Muscle layer of duodenum (tissue), 2 donors: ENCODE measurements around the gene ZC3H4.

ENCODE experiments used
- H3K27ac ChIP-seq: one replicate; pipeline ENCODE4 v1.7.0; 2013; ENCODE audit warnings: mild to moderate bottlenecking, low read length
- H3K27me3 ChIP-seq: one replicate; pipeline ENCODE4 v1.7.0; 2013; ENCODE audit warnings: low read depth, mild to moderate bottlenecking, control low read depth, low read length
- H3K36me3 ChIP-seq, 2 donors: one replicate each; pipeline ENCODE4 v1.7.0; 2013; ENCODE audit warnings: low read length in 2 of 2, control low read depth in 1 of 2, mild to moderate bottlenecking in 1 of 2; ENCODE audit not compliant: insufficient read depth in 2 of 2, control insufficient read depth in 1 of 2
- H3K4me1 ChIP-seq, 2 donors: one replicate each; pipeline ENCODE4 v1.7.0; 2013; ENCODE audit warnings: low read length in 2 of 2, mild to moderate bottlenecking in 2 of 2, control low read depth in 1 of 2, moderate library complexity in 1 of 2; ENCODE audit not compliant: insufficient read depth in 2 of 2, control insufficient read depth in 1 of 2
- H3K4me3 ChIP-seq, 2 donors: one replicate each; pipeline ENCODE4 v1.7.0; 2013; ENCODE audit warnings: low read length in 2 of 2, low read depth in 1 of 2, mild to moderate bottlenecking in 1 of 2
- H3K9me3 ChIP-seq, 2 donors: one replicate each; pipeline ENCODE4 v1.7.0; 2013; ENCODE audit warnings: low read length in 2 of 2, control low read depth in 1 of 2, mild to moderate bottlenecking in 1 of 2; ENCODE audit not compliant: control insufficient read depth in 1 of 2
- donor health status: healthy.

ZC3H4 gene

GRCh38 chr19:47112997-47113849, at the start of gene ZC3H4:
Gene ZC3H4 (minus strand): TSS chr19:47113776. CDS start chr19:47112584, 1,192 bp downstream.
- Histone ChIP-seq H3K9me3 (no peaks in the 10 kb centered on the region), H3K36me3 (peaks cover 0 to 27% of the 10 kb centered on the region in 2 donors), H3K27ac (peak within 1 kb of the TSS; percentile 100), H3K4me3 (peak within 1 kb of the TSS; percentile 94 to 96), H3K27me3 (no peaks in the 10 kb centered on the region), H3K4me1 (peaks cover 12 to 19% of the 10 kb centered on the region in 2 donors)

- Histone ChIP-seq H3K9me3 (no peaks in the 10 kb centered on the region), H3K27ac (no peak overlapping the region), H3K36me3 (peaks cover 4 to 13% of the 10 kb centered on the region in 2 donors), H3K4me1 (peaks cover 20 to 23% of the 10 kb centered on the region in 2 donors), H3K27me3 (no peaks in the 10 kb centered on the region), H3K4me3 (no peak overlapping the region)
These were observed 48.4 kb upstream of the ZC3H4 start for GRCh38 chr19:47161876-47162489.

GRCh38 chr19:47158879-47159503, 45.4 kb upstream of the ZC3H4 start:
- Histone ChIP-seq H3K4me1 (peaks cover 25 to 42% of the 10 kb centered on the region in 2 donors), H3K9me3 (no peaks in the 10 kb centered on the region), H3K36me3 (peaks cover 0 to 6% of the 10 kb centered on the region in 2 donors)

GRCh38 chr19:47158367-47158791, 44.8 kb upstream of the ZC3H4 start:
- peak overlapping the region; percentile 85 for H3K27ac ChIP-seq
- H3K9me3 ChIP-seq = no peaks in the 10 kb centered on the region
- peaks cover 25 to 42% of the 10 kb centered on the region in 2 donors for H3K4me1 ChIP-seq
- H3K4me3 ChIP-seq = peak overlapping the region in 1 of 2 donors; percentile 23
- H3K27me3 ChIP-seq = no peaks in the 10 kb centered on the region
- peaks cover under 1 to 6% of the 10 kb centered on the region in 2 donors for H3K36me3 ChIP-seq

More at GRCh38 chr19:47158879-47159503, 45.4 kb upstream of the ZC3H4 start:
- Histone ChIP-seq H3K27ac (peak overlapping the region; percentile 85), H3K4me3 (no peak overlapping the region), H3K27me3 (no peaks in the 10 kb centered on the region)

- no peaks in the 10 kb centered on the region for H3K9me3 ChIP-seq
- peak overlapping the region in 1 of 2 donors; percentile 23 for H3K4me3 ChIP-seq
- H3K27ac ChIP-seq = peak overlapping the region; percentile 85
- peaks cover 25 to 43% of the 10 kb centered on the region in 2 donors for H3K4me1 ChIP-seq
- peaks cover 5 to 6% of the 10 kb centered on the region in 2 donors for H3K36me3 ChIP-seq
- H3K27me3 ChIP-seq = no peaks in the 10 kb centered on the region
These were observed 44.1 kb upstream of the ZC3H4 start for GRCh38 chr19:47157431-47158321.

GRCh38 chr19:47156861-47157430, 43.4 kb upstream of the ZC3H4 start:
- Histone ChIP-seq H3K27me3 (no peaks in the 10 kb centered on the region), H3K36me3 (peaks cover 6 to 11% of the 10 kb centered on the region in 2 donors), H3K4me1 (peaks cover 25 to 50% of the 10 kb centered on the region in 2 donors), H3K27ac (peak overlapping the region; percentile 85), H3K4me3 (peak overlapping the region in 1 of 2 donors; percentile 23), H3K9me3 (no peaks in the 10 kb centered on the region)

- H3K27me3 ChIP-seq = no peaks in the 10 kb centered on the region
- peaks cover 25 to 56% of the 10 kb centered on the region in 2 donors for H3K4me1 ChIP-seq
- H3K4me3 ChIP-seq = no peak overlapping the region
- H3K9me3 ChIP-seq = no peaks in the 10 kb centered on the region
- no peak overlapping the region for H3K27ac ChIP-seq
- peaks cover 0 to 19% of the 10 kb centered on the region in 2 donors for H3K36me3 ChIP-seq
These were observed 41.6 kb upstream of the ZC3H4 start for GRCh38 chr19:47155148-47155547.

- no peak overlapping the region for H3K27ac ChIP-seq
- peaks cover 2 to 19% of the 10 kb centered on the region in 2 donors for H3K36me3 ChIP-seq
- H3K27me3 ChIP-seq = no peaks in the 10 kb centered on the region
These were observed 39.7 kb upstream of the ZC3H4 start for GRCh38 chr19:47153266-47153665.

GRCh38 chr19:47152632-47153031, 39.1 kb upstream of the ZC3H4 start:
- Histone ChIP-seq H3K4me1 (peaks cover 11 to 39% of the 10 kb centered on the region in 2 donors), H3K27ac (no peak overlapping the region), H3K27me3 (no peaks in the 10 kb centered on the region), H3K4me3 (no peak overlapping the region), H3K36me3 (peaks cover 6 to 22% of the 10 kb centered on the region in 2 donors), H3K9me3 (no peaks in the 10 kb centered on the region)

More at GRCh38 chr19:47153266-47153665, 39.7 kb upstream of the ZC3H4 start:
- Histone ChIP-seq H3K9me3 (no peaks in the 10 kb centered on the region), H3K4me1 (peaks cover 17 to 46% of the 10 kb centered on the region in 2 donors), H3K4me3 (no peak overlapping the region)

- Histone ChIP-seq H3K4me3 (no peak overlapping the region), H3K4me1 (peaks cover 8 to 35% of the 10 kb centered on the region in 2 donors), H3K27me3 (no peaks in the 10 kb centered on the region), H3K36me3 (peaks cover 6 to 22% of the 10 kb centered on the region in 2 donors), H3K9me3 (no peaks in the 10 kb centered on the region), H3K27ac (no peak overlapping the region)
These were observed 38.6 kb upstream of the ZC3H4 start for GRCh38 chr19:47152205-47152604.
